ENCODE data around the gene PHF23.

The PHF23 gene

DNA sequence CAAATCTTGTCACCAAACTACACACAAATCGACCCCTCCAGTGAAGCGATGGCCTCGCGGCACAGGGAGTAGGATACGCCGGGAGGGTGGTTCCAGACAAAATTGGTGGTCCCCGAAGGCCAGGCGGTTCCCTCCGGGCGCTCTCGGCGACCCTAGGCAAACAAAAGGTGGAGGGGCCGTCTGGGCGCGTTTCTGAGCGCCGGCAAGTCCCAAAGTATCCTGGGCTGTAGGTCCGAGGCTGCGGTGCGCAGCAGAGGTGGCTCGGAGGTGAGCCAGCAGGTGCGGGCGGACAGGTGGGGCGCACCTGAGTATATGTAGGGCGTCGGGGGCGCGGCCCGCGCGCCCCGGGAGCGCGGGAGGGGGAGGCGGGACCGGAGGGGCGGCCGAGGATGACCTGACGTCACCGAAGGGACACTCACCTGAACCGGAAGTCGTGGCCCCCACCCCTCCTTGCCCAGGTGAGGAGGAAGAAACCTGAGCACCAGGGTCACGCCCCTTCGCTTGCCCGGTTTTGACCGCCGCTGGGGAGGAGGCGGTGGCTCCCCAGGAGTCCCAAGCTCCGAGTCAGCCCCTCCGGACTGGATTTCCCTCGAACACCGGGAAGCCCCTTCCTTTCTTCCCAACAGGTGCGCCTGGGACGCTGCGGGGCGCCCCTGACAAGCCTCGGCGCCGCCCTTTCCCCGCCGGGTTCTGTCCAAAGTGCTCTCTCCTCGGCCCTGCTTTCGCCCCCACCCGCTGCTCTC is 23.1 kb upstream of the PHF23 start, which contains the start of gene CLDN7:
Gene CLDN7 (minus strand): TSS at position 287 of the 743 bp plus-strand sequence. CDS start 435 bp downstream, outside the sequence.
- TF ChIP-seq, protein P1, sequence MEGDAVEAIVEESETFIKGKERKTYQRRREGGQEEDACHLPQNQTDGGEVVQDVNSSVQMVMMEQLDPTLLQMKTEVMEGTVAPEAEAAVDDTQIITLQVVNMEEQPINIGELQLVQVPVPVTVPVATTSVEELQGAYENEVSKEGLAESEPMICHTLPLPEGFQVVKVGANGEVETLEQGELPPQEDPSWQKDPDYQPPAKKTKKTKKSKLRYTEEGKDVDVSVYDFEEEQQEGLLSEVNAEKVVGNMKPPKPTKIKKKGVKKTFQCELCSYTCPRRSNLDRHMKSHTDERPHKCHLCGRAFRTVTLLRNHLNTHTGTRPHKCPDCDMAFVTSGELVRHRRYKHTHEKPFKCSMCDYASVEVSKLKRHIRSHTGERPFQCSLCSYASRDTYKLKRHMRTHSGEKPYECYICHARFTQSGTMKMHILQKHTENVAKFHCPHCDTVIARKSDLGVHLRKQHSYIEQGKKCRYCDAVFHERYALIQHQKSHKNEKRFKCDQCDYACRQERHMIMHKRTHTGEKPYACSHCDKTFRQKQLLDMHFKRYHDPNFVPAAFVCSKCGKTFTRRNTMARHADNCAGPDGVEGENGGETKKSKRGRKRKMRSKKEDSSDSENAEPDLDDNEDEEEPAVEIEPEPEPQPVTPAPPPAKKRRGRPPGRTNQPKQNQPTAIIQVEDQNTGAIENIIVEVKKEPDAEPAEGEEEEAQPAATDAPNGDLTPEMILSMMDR (conservative IDR thresholded peaks at IDR 0.05) = no peak
- no peak for TF ChIP-seq ZFX (IDR thresholded peaks at IDR 0.05)
- peak within 1 kb of the TSS; percentile 99 for H3K27ac ChIP-seq

DNA sequence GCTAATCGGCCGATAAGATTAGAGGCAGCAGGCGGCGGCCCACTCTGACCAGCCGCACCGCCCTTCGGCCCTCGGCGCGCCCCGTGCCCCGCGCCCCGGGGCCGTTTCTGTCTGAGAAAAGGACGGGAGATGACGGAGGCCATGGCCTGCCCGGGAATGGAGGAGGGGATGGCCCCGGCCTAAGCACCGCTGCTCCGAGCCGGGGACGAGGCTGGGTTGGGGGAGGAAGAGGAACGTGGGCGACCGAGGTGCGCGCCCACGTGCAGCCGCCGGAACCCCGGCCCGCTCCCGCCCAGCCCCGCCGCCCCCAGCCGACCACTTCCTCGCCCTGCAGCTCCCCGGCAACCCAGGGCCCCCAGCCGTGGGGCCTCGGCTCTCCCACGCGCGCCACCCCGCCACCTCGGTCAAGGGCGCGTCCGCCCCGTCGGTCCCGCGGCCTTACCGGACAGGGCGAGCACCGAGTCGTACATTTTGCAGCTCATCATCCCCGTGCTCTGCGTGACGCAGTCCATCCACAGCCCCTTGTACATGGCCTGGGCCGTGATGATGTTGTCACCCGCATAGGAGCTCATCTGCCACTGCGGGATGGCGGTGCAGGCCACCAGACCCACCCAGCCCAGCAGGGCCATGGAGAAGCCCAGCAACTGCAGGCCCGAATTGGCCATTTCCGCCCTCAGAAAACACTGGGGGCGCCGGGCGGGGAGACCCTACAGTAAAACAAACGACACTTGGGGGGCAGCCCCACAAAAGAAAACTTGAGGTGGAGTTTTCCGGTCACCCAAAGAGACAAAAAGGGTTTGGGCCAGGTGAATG is 22.3 kb upstream of the PHF23 start:
- H3K27ac ChIP-seq = peak overlapping the region; percentile 99
- TF ChIP-seq, protein P1 (conservative IDR thresholded peaks at IDR 0.05) = no peak
- peak; percentile 84 for TF ChIP-seq ZFX (IDR thresholded peaks at IDR 0.05)

DNA sequence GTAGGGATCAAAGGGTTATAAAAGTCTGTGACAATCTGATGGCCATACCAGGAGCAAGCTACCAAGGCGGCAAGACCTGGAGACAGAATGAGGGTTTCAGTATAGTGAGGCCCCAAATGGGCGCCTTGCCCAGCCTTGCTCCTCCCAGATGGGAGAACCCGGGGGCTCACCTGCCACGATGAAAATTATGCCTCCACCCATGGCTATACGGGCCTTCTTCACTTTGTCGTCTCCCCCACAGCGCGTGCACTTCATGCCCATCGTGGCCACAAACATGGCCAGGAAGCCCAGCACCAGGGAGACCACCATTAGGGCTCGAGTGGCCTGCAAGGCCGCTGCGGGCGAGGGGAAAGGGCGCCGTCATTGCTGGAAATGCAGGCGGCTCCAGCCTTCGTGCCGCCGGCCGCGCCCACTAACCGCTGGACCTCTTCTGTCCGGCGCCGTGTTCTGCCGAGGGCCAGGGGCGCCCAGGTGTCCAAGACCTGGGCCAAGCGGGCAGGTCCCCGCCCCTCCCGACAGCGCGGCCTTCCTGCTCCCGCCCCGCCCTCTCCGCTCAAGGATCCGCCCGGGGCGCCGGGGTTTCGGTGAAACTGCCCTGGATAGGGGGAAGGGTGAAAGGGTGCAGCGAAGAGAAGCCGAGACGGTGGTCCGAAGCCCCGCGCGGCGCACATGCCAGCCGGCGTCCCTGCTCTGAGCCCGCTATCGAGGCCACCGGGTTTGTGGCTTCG is 21.6 kb upstream of the PHF23 start:
- TF ChIP-seq, protein P1 (conservative IDR thresholded peaks at IDR 0.05) = no peak
- no peak for TF ChIP-seq ZFX (IDR thresholded peaks at IDR 0.05)
- peak overlapping the region; percentile 99 for H3K27ac ChIP-seq

DNA sequence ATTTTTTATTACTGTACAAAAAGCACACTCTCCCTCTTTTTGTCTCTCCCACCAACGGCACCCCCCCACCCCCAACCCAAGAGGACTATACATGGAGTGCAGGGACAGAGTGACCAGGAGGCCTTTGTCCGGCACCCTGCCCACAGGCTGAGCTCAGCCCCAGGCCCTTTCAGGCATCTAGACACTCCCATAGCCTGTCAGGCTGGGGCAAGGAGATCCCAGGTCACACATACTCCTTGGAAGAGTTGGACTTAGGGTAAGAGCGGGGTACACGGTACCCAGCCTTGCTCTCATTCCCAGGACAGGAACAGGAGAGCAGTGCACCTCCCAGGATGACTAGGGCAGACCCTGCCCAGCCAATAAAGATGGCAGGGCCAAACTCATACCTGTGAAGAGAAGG is 20.9 kb upstream of the PHF23 start:
- H3K27ac ChIP-seq = peak overlapping the region; percentile 99

DNA sequence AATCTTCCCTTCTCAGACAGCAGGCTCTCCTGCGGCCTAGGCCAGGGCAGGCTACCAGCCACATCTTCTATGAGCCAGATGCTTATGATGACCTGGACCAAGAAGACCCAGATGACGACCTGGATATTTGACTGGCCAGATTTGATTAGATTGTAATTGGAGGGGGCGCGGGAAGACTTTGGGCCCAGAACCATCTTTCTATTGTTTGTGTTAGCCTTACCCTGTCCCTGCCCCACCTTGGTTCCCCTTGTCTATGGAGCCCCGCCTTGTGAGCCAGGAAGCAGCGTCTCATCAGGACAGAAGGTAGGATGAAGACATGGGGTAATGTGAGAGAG is 20.3 kb upstream of the PHF23 start:
- H3K27ac ChIP-seq = no peak overlapping the region
- TF ChIP-seq, protein P1 (conservative IDR thresholded peaks at IDR 0.05) = no peak
- TF ChIP-seq ZFX (IDR thresholded peaks at IDR 0.05) = no peak

More for the DNA sequence above, 20.9 kb upstream of the PHF23 start:
- TF ChIP-seq ZFX (IDR thresholded peaks at IDR 0.05) = no peak
- TF ChIP-seq, protein P1 (conservative IDR thresholded peaks at IDR 0.05) = no peak

DNA sequence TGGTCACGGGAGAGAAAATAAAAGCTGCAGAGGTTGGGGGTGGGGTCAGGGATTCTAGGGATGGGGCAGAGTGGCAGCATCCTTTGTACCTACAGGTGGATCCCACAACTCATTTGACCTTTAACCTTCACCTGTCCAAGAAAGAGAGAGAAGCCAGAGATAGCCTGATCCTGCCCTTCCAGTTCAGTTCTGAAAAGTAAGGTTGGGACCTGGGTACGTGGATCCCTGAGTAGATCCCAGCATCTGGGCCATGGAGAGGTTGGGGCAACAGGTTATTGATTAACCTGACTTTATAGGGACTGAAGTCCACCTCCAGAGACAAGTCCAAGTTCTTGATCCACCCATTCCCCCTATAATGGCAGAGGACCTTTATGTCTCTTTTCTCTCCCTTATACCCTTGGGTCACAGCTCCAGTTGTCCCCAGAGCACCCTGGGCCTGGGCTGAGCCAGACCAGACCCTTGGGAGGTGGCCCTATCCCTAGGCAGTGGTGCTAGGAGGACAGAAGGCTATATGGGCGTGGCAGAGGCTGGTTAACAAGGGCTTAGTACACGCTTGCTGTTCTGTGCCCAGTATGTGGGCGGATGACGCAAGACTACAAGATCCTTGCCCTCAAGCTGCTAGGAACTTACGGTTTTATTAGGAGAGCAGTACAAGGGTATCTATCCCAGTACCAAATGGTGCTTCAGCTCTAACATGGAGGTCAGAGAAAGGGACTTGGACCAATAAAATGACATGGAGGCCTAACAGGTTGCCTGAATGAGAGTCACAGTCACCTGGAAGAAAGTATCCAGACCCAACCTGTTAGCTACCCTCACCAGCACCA is 19.7 kb upstream of the PHF23 start:
- H3K27ac ChIP-seq = no peak overlapping the region

More for the DNA sequence above, 19.7 kb upstream of the PHF23 start:
- TF ChIP-seq, protein P1 (conservative IDR thresholded peaks at IDR 0.05) = no peak
- no peak for TF ChIP-seq ZFX (IDR thresholded peaks at IDR 0.05)
